GM21619 (cell line): ENCODE data around the gene DNAJC16.

ENCODE experiments used
- ATAC-seq: cut with Tn5 transposase; IDR thresholded peaks from one replicate; pipeline ENCODE4 v1.9.1; 2021; ENCODE audit not compliant: unreplicated experiment

The DNAJC16 gene

DNA sequence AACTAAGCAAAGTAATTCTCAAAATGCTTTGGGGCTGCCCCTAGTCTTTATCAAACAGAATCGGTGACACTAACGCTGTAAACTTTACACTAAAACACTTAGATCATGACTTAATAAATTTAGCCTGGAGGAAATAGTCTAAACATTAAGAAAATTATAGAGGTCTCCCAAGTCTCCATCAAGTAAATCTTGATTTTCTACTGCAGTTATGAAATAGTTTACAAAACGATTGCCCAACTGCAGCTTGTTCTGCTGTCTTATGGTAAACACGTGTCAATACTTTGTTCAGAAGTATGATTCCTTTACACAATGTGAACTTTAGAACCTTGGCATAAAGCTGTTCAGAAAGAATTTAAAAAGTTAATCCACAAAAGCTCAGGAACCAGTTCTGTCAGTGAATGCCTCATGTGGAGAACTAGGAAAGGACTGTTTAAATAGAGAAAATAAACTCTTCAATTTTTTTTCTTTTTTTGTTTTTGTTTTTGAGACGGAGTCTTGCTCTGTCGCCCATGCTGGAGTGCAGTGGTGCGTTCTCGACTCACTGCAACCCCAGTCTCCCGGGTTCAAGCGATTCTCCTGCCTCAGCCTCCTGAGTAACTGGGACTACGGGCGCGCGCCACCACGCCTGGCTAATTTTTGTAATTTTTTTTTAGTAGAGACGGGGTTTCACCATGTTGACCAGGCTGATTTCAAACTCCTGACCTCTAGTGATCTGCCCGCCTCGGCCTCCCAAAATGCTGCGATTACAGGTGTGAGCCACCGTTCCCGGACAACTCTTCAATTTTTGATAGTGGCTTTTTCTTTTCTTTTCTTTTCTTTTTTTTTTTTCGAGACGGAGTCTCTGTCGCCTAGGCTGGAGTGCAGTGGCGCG, 92.2 kb downstream of the DNAJC16 start:
- ATAC-seq, result no peak

DNA sequence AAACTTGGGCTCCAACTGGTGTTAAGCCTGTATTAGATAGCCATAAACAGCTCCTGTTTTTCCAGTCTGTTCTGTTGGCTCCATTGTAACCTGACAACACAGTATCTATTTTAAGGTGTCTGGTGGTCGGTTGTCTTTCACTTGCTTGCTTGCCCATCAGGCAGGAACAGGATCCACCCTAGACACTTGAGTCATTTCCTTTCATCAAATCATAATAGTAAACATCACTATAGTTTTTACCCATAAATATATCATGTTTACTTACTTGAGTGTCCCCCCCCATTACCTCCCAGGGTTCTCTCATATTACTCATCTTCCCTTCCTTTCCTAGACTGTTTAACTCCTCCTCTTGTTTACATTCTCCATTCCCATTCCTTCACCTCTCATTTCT, 93.5 kb downstream of the DNAJC16 start:
- ATAC-seq, result no peak

DNA sequence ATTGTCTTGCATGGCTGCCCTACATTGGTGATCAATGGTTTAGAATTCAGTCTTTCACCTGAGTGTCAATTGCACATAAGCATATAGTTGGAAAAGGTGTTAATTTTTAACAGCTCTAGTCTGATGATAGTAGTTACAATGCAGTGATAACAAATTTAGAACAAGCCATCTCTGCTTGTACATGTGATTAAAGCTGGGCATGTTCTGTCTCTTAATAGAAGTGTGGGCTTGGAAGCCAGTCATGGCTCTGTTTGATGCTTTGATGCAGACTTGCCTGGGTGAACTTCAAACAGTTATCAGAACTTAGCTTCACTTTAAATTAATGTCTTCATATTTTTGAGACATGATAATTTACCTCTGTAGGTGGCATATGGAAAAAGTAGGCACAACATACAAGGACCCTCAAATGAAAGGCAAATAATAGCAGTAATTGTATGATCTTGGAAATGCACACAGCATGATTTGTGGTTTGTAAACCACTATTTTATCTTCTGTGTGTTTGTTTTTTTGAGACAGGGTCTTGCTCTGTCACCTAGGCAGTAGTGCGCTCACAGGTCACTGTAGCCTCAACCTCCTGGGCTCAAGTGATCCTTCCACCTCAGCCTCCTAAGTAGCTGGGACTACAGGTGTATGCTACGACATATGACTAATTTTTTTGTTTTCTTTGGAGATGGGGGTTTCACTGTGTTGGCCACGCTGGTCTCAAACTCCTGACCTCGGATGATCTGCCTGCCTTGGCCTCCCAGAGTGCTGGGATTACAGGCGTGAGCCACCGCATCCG, 94.4 kb downstream of the DNAJC16 start:
- no peak for ATAC-seq

DNA sequence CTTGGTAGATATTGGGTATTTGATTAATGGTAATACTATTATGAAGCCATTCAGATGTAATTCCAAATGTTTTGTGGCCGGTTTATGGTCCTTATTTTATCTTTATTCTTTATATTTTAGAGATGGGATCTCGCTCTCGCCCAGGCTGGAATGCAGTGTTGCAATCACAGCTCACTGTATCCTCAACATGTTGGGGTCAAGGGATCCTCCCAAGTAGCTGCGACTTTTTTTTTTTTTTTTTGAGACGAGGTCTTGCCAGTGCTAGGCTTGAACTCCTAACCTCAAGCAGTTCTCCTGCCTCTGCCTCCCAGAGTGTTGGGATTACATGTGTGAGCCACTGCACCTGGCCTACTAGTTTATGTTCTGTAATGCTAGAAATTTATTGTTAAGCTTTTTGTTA, 95.3 kb downstream of the DNAJC16 start:
- no peak for ATAC-seq

DNA sequence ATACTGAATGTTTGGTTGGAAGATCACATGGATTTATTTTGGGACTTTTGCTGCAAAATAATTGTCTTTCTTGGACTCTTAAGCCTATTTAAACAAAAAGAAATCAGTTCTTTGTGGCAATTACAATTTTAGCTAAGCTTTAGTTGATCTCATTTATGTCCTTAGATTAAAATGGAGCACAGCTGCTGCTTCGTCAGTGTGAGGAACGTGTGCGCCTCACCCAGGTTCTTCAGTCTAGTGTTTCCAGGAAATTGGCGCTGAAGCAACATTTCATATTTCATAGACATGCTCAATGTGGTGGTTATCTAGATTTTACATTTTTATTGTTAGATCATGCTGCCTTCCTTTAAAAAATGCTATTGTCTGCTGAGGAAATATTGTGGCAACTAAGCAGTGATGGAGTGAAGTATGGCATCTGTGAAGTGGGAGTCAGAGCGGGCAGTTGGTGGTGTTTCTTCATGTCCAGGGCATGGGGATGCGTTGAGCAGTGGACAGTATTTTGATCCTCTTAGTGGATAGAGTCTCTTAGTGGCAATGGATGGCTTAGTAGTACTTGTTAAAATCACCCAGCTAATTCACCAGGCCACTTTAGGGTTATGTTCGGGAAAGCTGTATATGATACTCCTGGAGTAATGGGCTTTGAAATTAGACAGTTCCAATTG, 96.2 kb downstream of the DNAJC16 start:
- ATAC-seq, result no peak

DNA sequence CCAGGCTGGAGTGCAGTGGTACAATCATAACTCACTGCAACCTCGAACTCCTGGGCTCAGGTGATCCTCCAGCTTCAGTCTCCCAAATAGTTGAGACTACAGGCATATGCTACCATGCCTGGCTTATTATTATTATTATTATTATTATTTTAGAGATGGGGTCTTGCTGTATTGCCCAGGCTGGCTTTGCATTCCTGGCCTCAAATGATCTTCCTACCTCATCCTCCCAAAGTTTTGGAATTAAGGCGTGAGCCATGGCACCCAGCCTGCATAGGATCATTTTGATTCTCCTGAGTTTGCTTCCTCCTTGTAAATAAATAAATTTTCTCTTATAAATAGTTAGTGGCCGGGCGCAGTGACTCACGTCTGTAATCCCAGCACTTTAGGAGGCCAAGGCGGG, 96.8 kb downstream of the DNAJC16 start:
- ATAC-seq, result no peak

DNA sequence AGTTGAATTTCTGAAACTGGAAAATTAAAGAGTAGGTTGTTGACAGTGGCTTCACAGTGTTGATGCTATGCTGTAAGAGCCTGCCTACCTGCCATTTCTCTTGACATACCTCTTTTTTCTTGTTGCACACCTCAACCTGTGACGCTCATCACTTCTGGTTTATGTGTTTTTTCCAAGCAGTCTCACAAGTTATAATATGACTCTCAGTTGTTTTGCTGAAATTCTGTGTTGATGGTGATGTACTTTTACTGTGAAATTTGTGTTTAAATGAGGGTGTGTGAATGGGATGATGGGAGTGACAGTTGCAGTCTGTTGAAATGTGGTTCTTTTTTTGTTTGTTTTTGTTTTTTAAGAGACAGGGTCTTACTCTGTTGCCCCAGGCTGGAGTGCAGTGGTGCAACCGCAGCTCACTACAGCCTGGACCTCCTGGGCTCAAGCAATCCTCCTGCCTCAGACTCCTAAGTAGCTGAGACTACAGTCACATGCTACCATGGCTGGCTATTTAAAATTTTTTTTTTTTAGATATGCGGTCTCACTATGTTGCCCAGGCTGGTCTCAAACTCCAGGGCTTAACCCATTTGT, 97.6 kb downstream of the DNAJC16 start:
- no peak for ATAC-seq

DNA sequence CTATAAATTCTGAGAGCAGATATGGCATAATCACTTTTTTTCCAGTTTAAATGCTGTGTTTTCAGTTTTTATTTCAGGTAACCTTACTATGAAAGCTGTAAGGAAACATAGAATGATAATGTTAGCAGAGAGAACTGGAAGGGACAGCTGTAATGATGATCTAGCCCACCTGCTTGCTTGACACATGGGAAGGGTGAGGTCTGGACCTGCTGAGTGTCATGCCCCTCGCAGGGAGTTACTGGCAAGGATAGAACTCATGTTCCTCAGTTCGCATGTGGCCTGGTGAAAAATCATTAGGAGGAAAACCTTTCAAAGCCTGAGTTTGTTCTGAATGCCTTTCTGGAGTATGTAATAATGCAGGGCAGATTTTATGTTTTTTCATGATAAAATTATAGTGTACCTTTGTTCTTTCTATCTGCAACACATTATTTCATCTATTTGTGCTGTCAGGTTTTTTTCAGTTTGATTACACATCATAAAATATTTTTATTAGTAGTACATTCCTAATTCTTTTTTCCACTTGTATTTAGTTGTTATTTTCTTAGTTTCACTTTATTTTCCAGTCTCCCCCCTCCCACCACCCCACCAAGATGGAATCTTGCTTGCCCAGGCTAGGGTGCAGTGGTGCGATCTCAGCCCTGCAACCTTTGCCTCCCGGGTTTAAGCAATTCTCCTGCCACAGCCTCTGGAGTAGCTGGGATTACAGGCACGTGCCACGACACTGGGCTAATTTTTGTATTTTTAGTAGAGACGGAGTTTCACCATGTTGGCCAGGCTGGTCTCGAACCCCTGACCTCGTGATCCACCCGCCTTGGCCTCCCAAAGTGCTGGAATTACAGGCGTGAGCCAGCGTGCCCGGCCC, 98.6 kb downstream of the DNAJC16 start:
- ATAC-seq, result no peak
